Mucosa of descending colon (tissue), 3 donors: ENCODE data around the gene MAPT. TPM values are rescaled to one million over a fixed set of nuclear protein-coding genes. Genes with fewer than 3 reads are reported as not detected.

Source experiments
- ATAC-seq: fragments of 200-7000 bp; cut with Tn5 transposase; one replicate; pipeline ENCODE4 v1.9.1; 2020; ENCODE audit warnings: mild to moderate bottlenecking, moderate library complexity
- DNase-seq, 3 donors: peaks; one replicate each; pipeline ENCODE4 v3.0.0-alpha.2; 2020
- H3K36me3 ChIP-seq: fragments of 200-600 bp; one replicate; pipeline ENCODE4 v1.8.0; 2021; ENCODE audit warnings: low read depth, mild to moderate bottlenecking
- H3K4me1 ChIP-seq: fragments of 200-600 bp; one replicate; pipeline ENCODE4 v1.8.0; 2021; ENCODE audit warnings: low read depth, mild to moderate bottlenecking
- H3K4me3 ChIP-seq: fragments of 200-600 bp; one replicate; pipeline ENCODE4 v1.8.0; 2021; ENCODE audit warnings: mild to moderate bottlenecking
- H3K9me3 ChIP-seq: fragments of 200-600 bp; one replicate; pipeline ENCODE4 v1.8.0; 2021; ENCODE audit warnings: mild to moderate bottlenecking
- CTCF ChIP-seq: fragments of 200-600 bp; IDR thresholded peaks from one replicate; pipeline ENCODE4 v1.8.0; 2022; ENCODE audit warnings: antibody characterized with exemption, mild to moderate bottlenecking
- intact Hi-C, 2 donors: fragments of 100-400 bp; cut with DNase I in 1 of 2; cut with micrococcal nuclease in 1 of 2; formaldehyde crosslinking; loops; one replicate each; pipeline versions ENCODE4 v1.11.0 to v1.11.1; 2022; cut with DNase I, micrococcal nuclease
- total RNA-seq, 3 donors: library from RNA; stranded (reverse); fragmentation: NEBNext Ultra II Directional in 2 of 3; extraction: Animal tissue kit (Norgen Biotek cat#: 25700) in 2 of 3; gene quantifications; one replicate each; pipeline versions ENCODE4 v1.2.1 to v1.2.4, GENCODE V29; 2021 to 2023
- donor health status: DM: no; HTN: no; CAD: no; lungs with moderate emphysema.
- donor health status: DM: no; HTN: no; CAD: no.
- donor health status: DM: no; HTN: yes; CAD: no.

Gene MAPT
- total RNA-seq, 3 donors from 2014 or later: 0.72 to 61.5 (median 1.4) TPM

DNA sequence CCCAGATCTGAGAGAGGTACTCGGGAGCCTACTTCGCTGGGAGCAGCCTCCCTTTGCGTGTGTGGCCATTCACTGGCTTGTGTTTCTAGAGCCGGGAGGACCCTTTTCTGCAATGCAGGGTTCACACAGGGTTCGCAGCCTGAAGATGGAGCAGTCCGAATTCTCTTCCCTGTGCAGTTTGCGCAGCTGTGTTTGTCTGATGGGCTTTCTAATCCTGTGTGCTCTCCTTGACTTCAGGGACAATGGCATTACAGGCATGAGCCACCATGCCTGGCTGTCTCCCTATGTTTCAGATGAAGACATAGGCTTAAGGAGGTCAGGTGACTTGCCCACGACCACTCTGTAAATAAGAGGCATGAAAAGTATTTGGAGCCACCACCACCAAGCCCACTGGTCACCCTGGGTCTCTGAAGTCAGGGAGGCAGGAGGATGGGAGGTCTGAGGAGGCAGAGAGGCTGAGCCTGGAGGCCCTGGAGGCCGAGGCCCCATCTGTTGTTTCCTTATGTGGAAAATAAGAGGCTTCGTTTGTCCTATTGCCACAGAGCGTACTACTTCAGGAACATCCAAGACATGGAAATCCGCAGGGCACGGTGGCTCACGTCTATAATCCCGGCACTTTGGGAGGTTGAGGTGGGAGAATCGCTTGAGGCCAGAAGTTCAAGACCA is 99.7 kb downstream of the MAPT start:
- intact Hi-C loops: loop anchor here in 1 of 2 donors (10.0 kb wide), 1 partner anchor 291 kb away; no protein-coding TSS in a partner anchor
- Histone ChIP-seq H3K9me3 (no peaks in the 10 kb centered on the region), H3K4me1 (no peaks in the 10 kb centered on the region), H3K36me3 (no peaks in the 10 kb centered on the region), H3K4me3 (no peak overlapping the region)
- DNase-seq (no peak), ATAC-seq (no peak)
- TF ChIP-seq CTCF: no peak

DNA sequence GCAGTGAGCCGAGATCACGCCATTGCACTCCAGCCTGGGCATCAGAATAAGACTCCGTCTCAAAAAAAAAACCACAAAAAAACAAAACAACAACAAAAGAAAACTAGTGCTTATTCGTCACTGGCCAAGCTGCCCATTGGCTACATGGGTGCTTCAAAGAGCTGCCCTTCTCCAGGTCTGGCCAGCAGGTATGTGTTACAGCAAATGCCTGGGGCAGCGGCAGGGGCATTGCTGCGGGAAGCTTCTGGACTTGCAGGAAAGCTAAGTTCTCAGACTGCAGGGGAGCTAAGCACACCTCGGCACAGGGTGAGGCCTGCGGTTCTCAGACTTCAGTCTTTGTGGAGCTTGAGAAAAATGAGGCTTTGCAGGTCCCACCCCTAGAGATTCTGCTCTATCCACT is 100.6 kb downstream of the MAPT start:
- Histone ChIP-seq H3K9me3 (no peaks in the 10 kb centered on the region), H3K4me3 (no peak overlapping the region), H3K4me1 (no peaks in the 10 kb centered on the region), H3K36me3 (no peaks in the 10 kb centered on the region)
- no peak for TF ChIP-seq CTCF
- no peak for ATAC-seq
- no peak for DNase-seq
- intact Hi-C loops: loop anchor here in 1 of 2 donors (10.0 kb wide), 1 partner anchor 290 kb away; no protein-coding TSS in a partner anchor

DNA sequence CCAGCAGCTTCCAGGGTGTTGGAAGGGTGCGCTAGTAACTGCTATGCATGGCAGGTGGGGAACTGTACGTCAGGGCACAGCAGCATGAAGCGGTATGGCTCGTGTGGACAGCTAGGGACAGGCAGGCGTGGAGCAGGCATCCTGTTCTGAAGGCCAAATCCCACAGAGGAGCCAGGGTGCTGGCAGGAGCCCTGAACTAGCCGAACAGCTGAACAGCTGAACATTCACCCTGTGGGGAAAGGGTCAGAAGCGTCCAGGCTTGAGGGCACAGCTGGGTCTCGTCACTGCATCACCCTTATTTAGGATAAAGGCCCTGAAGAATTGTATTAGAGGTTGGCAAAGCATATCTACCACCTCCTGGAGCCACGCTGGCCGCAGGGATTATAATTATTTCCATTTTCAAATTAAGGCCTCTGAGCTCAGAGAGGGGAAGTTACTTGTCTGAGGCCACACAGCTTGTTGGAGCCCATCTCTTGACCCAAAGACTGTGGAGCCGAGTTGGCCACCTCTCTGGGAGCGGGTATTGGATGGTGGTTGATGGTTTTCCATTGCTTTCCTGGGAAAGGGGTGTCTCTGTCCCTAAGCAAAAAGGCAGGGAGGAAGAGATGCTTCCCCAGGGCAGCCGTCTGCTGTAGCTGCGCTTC is 101.4 kb downstream of the MAPT start:
- no peak for ATAC-seq
- TF ChIP-seq CTCF: no peak

DNA sequence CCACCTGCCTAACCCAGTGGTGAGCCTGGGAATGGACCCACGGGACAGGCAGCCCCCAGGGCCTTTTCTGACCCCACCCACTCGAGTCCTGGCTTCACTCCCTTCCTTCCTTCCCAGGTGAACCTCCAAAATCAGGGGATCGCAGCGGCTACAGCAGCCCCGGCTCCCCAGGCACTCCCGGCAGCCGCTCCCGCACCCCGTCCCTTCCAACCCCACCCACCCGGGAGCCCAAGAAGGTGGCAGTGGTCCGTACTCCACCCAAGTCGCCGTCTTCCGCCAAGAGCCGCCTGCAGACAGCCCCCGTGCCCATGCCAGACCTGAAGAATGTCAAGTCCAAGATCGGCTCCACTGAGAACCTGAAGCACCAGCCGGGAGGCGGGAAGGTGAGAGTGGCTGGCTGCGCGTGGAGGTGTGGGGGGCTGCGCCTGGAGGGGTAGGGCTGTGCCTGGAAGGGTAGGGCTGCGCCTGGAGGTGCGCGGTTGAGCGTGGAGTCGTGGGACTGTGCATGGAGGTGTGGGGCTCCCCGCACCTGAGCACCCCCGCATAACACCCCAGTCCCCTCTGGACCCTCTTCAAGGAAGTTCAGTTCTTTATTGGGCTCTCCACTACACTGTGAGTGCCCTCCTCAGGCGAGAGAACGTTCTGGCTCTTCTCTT is 102.1 kb downstream of the MAPT start:
- intact Hi-C loops: loop anchor here in 1 of 2 donors (10.0 kb wide), 1 partner anchor 288 kb away; no protein-coding TSS in a partner anchor
- H3K9me3 ChIP-seq: no peaks in the 10 kb centered on the region
- H3K4me1 ChIP-seq: no peaks in the 10 kb centered on the region
- no peak overlapping the region for H3K4me3 ChIP-seq
- no peak for TF ChIP-seq CTCF
- no peaks in the 10 kb centered on the region for H3K36me3 ChIP-seq
- no peak for ATAC-seq
- no peak for DNase-seq

More for the DNA sequence above, 101.4 kb downstream of the MAPT start:
- H3K9me3 ChIP-seq: no peaks in the 10 kb centered on the region
- no peaks in the 10 kb centered on the region for H3K4me1 ChIP-seq
- no peak for DNase-seq
- H3K36me3 ChIP-seq: no peaks in the 10 kb centered on the region
- H3K4me3 ChIP-seq: no peak overlapping the region
- intact Hi-C loops: loop anchor here in 1 of 2 donors (10.0 kb wide), 1 partner anchor 289 kb away; no protein-coding TSS in a partner anchor

DNA sequence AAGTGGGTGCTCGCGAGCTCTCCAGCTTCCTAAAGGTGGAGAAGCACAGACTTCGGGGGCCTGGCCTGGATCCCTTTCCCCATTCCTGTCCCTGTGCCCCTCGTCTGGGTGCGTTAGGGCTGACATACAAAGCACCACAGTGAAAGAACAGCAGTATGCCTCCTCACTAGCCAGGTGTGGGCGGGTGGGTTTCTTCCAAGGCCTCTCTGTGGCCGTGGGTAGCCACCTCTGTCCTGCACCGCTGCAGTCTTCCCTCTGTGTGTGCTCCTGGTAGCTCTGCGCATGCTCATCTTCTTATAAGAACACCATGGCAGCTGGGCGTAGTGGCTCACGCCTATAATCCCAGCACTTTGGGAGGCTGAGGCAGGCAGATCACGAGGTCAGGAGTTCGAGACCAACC is 102.8 kb downstream of the MAPT start:
- H3K9me3 ChIP-seq: no peaks in the 10 kb centered on the region
- no peaks in the 10 kb centered on the region for H3K4me1 ChIP-seq
- no peak for DNase-seq
- no peak for TF ChIP-seq CTCF
- no peaks in the 10 kb centered on the region for H3K36me3 ChIP-seq
- H3K4me3 ChIP-seq: no peak overlapping the region
- no peak for ATAC-seq
- intact Hi-C loops: loop anchor here in 1 of 2 donors (10.0 kb wide), 1 partner anchor 288 kb away; no protein-coding TSS in a partner anchor
